ENCODE measurements around the gene RYR2.

- TF ChIP-seq EP300 (IDR thresholded peaks at IDR 0.05) (no peak), CTCF (IDR thresholded peaks at IDR 0.05) (no peak), POLR2A (IDR thresholded peaks at IDR 0.05) (no peak)
Measured at GRCh38 chr1:237098541-237098940, 56.6 kb downstream of the RYR2 start.
